ENCODE data around the gene CEP120.
A peak's percentile ranks its signal among the peaks of the same experiment; 100 is the strongest.
"Not testable (repeated sequence)": the region's sequence is repeated elsewhere in the genome, so short reads cannot be mapped to it uniquely, and the experiment has no call there.

The CEP120 gene

DNA sequence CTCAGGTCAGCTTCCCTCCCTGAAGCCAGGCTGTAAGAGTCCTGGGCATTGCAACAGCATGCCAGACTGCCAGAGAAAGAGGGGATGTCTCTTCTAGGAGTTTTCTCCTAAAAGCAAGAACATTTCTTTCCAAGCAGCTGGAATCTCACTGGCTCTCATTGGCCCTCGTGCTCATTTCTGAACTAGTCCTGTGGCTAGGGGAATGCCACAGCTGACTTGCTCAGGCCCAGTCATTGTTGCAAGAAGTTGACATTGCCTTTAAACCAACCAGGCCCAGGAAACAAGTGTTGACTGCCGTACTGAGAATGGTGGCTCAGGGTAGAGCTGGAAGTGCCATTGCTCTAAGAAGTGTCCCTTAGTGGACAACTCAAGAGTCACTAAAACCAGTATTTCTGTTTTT, 15.0 kb upstream of the CEP120 start:
- no peak for DNase-seq

DNA sequence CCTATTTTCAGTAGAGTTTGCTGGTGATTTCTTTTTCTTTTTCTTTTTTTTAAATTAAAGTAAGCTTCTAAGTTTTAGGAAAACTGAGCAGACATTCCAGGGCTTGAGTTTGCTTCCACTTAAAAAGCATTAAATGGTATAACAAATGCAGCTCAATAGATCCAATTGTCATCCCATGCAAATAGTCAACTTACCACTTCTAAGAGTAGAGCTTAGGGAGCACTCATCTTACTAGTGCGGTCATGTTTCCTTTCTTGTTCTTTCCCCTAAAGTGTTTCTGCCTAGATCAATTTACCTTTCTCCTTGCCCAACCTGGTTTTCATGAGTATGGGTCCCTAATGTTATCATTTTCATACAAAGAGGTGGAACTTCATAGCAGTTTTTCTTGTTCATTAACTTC, 13.0 kb upstream of the CEP120 start:
- no peak for DNase-seq

DNA sequence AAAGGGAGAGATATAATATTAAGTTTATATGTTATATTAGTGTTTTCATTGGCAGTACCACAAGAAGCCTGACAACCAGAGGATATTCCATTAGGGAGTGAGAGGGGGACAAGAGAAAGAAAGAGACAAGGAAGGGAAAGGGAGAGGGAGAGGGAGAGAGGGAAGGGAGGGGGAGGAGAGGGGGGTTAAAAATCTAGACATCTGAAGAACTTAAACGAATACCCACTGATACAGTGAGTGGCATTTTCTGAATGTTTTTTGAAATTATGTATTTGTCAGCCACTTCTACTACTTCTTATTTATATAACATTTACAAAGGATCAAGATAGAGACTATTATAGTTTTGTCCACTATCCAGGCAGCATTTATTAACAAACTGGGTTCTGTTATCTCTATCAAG, 11.6 kb upstream of the CEP120 start:
- no peak for DNase-seq

DNA sequence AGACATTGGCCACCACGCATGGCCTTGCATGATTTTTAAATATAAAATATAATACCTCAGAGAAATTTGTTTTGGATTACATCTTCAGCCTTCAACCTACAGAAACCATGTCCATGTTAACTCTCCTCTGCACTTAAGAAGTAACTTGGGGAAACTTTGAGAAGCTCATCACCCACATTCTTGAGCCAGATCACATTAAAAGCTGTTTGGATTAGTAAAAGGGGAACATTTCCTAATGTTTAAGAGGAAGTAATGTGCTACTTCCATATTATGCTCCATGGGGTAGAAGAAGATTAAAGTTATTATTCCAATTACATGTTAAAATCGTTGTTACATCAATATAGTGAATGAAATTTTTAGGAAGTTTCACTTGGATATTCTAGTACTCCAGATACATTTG, 10.4 kb upstream of the CEP120 start:
- DNase-seq = no peak

DNA sequence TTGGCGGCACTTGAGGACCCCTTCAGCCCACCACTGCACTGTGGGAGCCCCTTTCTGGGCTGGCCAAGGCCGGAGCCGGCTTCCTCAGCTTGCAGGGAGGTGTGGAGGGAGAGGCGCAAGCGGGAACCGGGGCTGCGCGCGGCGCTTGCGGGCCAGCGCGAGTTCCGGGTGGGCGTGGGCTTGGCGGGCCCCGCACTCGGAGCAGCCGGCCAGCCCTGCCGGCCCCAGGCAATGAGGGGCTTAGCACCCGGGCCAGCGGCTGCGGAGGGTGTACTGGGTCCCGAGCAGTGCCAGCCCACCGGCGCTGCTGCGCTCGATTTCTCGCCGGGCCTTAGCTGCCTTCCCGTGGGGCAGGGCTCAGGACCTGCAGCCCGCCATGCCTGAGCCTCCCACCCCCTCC, 7.2 kb upstream of the CEP120 start:
- DNase-seq = not testable (repeated sequence)

- peak; percentile 14 for DNase-seq
These were observed 6.8 kb upstream of the CEP120 start for GRCh38 chr5:123429993-123430392.

GRCh38 chr5:123429221-123429954, 6.2 kb upstream of the CEP120 start:
- DNase-seq = no peak

DNA sequence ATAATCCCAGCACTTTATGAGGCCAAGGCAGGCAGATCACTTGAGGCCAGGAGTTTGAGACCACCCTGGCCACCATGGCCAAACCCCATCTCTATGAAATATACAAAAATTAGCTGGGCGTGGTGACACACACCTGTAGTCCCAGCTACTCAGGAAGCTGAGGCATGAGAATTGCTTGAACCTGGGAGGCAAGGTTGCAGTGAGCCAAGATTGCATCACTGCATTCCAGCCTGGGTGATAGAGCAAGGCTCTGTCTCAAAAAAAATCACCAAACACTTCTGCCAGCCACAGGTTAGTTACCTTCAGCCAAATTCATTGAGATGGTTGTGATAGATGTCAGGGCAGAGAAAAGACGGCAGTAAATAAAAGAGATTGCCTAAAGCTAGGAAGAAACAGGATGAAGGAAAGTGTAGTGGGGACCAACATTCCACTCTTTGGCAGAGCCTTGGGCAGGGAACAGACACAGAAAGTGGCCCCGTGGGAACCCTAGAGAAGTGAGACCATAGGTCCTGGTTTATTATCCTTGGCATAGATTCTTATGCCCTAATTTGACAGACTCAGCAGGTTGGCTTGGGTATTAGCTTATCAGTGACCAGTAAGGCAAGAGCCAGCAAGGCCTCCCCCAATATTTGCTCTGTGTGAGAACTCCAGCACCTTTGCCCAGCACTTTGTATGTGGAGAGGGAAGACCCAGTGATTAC, 5.5 kb upstream of the CEP120 start:
- no peak for DNase-seq

DNA sequence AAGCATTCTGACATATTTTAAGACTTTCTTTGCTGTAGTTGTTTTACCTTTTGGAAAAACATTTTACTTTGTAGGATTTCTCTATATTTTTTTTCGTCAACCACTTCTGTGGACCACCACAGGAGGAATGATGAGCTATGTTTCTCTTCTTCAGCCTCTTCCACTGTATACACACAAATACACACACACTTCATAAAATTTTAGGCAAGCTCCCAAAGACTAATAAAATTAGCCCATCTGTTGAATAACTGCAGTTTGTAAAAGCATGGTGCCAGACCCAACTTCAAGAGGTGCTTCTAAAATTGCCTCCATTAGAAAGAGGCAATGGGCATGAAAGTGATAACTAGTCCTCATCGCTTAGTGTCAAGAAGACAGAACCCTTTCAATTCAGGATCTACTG, 4.1 kb upstream of the CEP120 start:
- no peak for DNase-seq

DNA sequence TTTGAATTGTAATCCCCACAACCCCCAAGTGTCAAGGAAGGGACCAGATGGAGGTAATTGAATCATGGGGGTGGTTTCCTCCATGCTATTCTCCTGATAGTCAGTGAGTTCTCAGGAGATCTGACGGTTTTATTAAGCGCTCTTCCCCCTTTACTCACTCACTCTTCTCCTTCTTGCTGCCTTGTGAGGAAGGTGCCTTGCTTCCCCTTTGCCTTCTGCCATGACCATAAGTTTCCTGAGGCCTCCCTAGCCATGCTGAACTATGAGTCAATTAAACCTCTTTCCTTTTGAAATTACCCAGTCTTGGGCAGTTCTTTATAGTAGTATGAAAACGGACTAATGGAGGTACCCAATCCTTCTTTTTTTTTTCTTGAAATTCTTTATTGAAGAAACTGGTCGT, 2.2 kb upstream of the CEP120 start:
- no peak for DNase-seq

DNA sequence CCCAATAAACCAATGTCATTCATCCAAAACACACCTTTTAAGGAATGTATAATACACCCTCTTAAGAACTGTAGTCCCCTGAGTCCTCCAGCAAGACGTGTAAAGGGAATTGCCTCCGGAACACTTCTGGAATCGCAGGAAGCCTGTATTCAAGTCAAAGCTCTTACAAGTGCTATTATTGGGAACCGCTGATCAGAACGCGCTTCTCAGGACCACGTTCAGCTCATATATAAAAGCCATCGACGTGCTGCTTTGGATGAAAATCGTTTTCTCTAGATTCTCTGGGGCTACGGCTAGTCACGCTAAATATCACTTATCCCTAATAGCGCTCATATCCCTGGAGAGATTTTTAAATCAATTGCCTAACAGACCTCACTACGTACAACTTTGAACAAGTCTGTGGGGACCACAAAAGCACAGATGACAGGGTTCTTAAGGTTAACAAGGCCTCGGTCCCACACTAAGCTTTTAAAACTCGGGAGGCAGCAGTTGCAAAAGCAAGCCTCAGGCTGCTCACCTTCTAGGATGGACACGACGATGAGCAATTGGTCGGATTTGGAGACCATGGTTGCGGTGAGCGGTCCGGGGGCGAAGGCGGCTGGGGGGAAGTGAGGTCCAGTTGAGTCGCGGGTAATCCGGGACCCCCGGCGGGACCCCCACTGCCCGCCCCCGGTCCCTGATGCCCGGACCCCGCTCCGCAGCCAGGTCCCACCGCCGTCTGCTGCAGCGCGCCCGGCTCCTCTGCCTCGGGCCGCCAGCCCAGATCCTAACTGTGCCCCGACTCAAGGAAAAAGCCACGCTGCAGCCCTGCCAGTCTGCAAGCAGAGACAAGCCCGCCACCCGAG, 548 bp downstream of the CEP120 start:
- peak; percentile 4 for DNase-seq

DNA sequence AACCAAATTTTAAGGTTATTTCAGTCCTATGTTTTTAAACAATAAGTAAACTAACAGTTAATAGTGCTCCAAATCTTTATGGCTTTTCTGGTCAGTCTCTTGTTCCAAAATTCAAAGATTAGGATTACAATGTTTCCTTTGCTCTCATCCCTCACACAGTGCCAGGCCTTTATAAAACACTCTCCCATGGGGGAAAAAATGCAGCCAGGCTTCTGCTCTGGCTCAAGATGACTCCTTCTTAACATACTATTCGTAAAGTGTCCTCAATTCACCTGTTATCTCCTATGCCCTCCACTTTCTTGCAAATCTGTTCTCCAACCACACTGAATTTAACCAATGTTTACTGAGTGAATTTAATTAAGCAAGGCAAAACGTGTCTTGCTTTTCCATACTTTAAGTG, 1.4 kb downstream of the CEP120 start:
- DNase-seq = no peak

GRCh38 chr5:123414974-123415373, 8.2 kb downstream of the CEP120 start:
- DNase-seq = no peak

- no peak for DNase-seq
These were observed 11.0 kb downstream of the CEP120 start for GRCh38 chr5:123412206-123412605.

- DNase-seq = not testable (repeated sequence)
These were observed 21.2 kb downstream of the CEP120 start for GRCh38 chr5:123401999-123402398.

GRCh38 chr5:123401320-123401719, 21.9 kb downstream of the CEP120 start:
- DNase-seq = no peak

DNA sequence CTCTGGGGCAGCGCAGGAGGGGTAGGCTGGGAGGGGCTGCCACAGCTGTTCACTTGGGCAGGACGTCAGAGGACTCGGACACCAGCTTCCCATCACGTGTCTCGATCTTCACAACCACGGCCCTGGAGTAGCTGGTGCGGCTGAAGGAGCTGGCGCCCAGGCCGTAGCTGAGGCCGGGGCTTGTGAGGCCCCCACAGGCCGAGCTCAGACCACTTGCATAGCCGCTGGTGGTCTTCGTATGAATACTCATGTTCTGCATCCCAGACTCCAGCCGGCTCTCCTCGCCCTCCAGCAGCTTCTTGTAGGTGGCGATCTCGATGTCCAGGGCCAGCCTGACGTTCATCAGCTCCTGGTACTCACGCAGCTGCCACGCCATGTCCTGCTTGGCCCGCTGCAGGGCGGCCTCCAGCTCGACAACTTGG, 22.3 kb downstream of the CEP120 start:
- DNase-seq = not testable (repeated sequence)

DNA sequence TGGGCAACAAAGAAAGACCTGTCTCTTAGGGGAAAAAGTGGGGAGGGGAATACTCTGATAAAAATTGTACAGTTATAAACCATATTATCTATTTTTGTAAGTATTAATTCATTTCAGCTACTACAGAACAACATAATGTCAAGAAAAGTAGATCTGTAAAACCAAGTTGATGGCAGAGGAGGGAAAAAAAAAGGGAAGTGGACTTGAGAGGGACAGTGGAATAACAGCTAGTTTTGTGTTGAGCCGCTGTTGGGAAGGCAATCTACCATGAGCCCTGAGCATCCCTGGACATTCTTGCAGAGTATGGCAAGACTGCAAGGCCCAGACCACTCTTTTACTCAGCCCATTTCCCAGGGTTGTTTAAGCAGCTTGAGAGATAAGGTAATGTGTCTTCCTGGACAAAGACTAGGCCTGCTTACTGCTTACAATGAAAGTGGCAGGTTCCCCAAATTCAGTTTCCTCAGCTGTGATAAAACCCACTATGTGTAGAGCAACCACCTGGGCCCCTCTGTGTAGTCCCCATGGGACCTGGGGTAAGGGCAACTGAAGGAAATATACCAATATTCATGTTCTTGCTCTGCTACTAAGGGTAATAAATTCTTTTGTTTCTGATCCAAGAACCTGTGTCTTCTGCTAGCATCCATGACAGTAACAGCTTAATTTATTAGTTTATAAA, 25.0 kb downstream of the CEP120 start:
- DNase-seq = no peak

- no peak for DNase-seq
These were observed 25.7 kb downstream of the CEP120 start for GRCh38 chr5:123397538-123397937.

- no peak for DNase-seq
These were observed 32.2 kb downstream of the CEP120 start for GRCh38 chr5:123391009-123391408.

DNA sequence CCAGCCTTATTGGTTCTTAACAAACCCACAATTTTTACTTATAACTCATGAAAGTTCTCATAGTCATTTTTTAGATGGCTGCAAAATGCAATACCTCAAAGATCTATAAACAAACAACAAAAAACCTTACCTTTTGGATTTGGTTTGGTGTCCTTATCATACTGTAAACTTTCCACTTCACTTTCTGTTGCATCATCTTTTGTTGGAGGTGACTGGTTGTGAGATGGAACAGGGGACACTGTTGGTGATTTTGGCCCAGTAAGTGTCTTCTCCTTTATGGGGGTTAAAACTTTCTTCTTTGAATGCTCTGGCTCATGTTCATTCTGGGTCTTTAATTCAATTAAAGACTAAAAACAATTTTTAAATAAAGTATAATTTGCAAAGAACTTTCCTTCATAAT, 33.4 kb downstream of the CEP120 start:
- no peak for DNase-seq

DNA sequence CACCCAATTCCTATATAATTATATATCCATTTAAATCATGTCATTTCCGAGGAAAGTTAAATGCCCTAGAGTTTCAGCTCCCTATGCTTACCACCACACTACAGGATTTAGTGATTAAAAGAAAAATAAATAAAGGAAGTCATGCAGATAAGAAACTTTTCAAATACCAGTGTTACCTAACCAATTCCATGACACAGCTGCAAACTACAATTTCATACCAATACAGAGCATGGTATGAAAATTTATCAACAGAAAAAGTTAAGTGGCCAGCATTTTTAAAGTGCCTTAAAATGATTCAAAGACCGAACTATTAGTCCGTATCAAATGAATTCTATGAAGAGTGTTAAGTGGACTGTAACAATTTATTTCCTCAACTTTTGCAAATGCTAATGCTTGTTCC, 35.9 kb downstream of the CEP120 start:
- DNase-seq = no peak

GRCh38 chr5:123382252-123382651, 41.0 kb downstream of the CEP120 start:
- no peak for DNase-seq
